ENCODE data around the gene LZTS3. TPM values are rescaled to one million over a fixed set of nuclear protein-coding genes. Genes with fewer than 3 reads are reported as not detected.

Gene LZTS3
- total and polyA plus RNA-seq, 2 of the 13 experiments (the other 11 are each of a cell fraction or from before 2014, with no cell fraction given): 10.1 to 31.3 TPM

DNA sequence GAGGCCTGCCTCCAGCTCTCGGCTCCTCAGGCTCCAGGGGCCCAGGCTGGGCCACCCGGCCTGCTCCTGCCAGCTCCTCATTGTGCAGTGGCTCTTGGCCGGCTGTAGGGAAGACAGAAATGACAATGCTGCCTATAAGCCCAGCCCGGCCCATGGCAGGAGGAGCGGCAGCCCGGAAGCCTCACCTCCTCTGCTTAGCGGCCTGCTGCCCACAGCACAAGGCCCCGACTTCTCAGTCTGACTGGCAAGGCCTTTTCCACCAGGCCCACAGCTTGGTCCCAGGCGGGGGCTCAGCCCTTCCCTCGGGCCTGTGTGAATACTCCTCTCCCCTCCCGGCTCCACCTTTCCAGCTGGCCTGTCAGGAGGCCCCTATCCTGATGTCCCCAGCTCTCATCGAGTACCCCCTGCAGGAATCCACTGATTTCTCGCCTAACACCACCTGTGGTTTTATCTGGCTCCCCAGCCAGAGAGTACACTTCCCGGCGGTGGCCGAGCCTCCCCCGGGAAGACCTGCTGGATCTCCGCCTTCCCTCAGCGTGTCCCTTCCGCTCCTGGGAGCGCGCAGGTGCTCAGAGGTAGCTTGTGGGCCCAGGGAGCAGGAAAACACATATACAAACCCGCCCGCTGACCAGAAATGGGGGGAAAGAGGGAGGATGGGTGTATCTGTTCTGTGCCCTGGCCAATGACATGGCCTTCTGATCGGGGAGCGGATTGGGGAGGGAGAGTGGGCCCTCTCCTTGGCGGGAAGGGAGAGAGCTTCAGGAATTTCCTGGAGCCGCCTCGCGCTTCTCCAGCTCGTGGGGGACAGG, 30.2 kb upstream of the LZTS3 start (continued):
- TF ChIP-seq PAXIP1 (CRISPR knock-in tag; conservative IDR thresholded peaks at IDR 0.05) (no peak; the same call in 1 of the 2 replicates), RBM39 (IDR thresholded peaks at IDR 0.05; ENCODE audit: low read depth, low read length, poor library complexity, severe bottlenecking) (no peak), TRIM24 (CRISPR knock-in tag; IDR thresholded peaks at IDR 0.05) (no peak), PBX3 (CRISPR knock-in tag; IDR thresholded peaks at IDR 0.05; ENCODE audit: borderline replicate concordance) (no peak), MED13 (CRISPR knock-in tag; IDR thresholded peaks at IDR 0.05) (no peak; the same call in 1 of the 2 replicates), RNF2 (conservative IDR thresholded peaks at IDR 0.05; ENCODE audit: low read depth) (no peak; the same call in 1 of the 2 replicates), TBX2 (CRISPR knock-in tag; IDR thresholded peaks at IDR 0.05; ENCODE audit: borderline replicate concordance) (peak; percentile 57; the same call in 1 of the 2 replicates), THAP9 (CRISPR knock-in tag; IDR thresholded peaks at IDR 0.05; ENCODE audit: borderline replicate concordance) (no peak), HBP1 (CRISPR knock-in tag; IDR thresholded peaks at IDR 0.05; ENCODE audit: low read depth) (peak; percentile 52; the same call in 1 of the 2 replicates), FOXK1 (CRISPR knock-in tag; IDR thresholded peaks at IDR 0.05; ENCODE audit: borderline replicate concordance, low read depth) (no peak), RBM22 (optimal IDR thresholded peaks at IDR 0.05; ENCODE audit: low read length) (peak; percentile 65), MIER3 (CRISPR knock-in tag; IDR thresholded peaks at IDR 0.05; ENCODE audit: borderline replicate concordance) (no peak)
- TF ChIP-seq, protein P1, sequence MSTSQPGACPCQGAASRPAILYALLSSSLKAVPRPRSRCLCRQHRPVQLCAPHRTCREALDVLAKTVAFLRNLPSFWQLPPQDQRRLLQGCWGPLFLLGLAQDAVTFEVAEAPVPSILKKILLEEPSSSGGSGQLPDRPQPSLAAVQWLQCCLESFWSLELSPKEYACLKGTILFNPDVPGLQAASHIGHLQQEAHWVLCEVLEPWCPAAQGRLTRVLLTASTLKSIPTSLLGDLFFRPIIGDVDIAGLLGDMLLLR (CRISPR knock-in tag; IDR thresholded peaks at IDR 0.05): peak; percentile 85
- TF ChIP-seq, protein P2, sequence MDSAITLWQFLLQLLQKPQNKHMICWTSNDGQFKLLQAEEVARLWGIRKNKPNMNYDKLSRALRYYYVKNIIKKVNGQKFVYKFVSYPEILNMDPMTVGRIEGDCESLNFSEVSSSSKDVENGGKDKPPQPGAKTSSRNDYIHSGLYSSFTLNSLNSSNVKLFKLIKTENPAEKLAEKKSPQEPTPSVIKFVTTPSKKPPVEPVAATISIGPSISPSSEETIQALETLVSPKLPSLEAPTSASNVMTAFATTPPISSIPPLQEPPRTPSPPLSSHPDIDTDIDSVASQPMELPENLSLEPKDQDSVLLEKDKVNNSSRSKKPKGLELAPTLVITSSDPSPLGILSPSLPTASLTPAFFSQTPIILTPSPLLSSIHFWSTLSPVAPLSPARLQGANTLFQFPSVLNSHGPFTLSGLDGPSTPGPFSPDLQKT (CRISPR knock-in tag; IDR thresholded peaks at IDR 0.05; ENCODE audit: borderline replicate concordance): no peak
